ENCODE results near the gene HYKK.

DNA sequence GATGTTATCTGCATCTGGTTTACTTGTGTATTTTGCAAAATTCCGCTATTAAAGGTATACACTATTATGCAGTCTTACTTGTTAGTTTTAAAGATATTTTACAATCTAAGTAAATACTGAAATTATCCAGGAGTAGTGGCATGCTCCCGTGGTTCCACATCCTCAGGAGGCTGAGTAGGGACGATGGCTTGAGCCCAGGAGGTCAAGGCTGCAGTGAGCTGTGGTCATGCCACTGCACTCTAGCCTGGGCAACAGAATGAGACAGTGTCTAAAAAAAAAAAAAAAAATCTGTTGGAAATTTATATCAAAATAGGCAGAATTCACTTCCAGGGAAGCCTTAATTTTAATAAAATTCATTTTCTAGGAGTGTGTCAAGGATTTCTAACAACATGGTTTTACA lies 27.7 kb upstream of the HYKK start:
- TF ChIP-seq MAFF (IDR thresholded peaks at IDR 0.05; ENCODE audit: low read depth, low read length) (no peak), ATF5 (CRISPR knock-in tag; IDR thresholded peaks at IDR 0.05; ENCODE audit: low read depth) (no peak), ZNF292 (CRISPR knock-in tag; IDR thresholded peaks at IDR 0.05; ENCODE audit: borderline replicate concordance, low read depth) (no peak), KAT8 (CRISPR knock-in tag; IDR thresholded peaks at IDR 0.05) (no peak), EZH2 (conservative IDR thresholded peaks at IDR 0.05; ENCODE audit: low read depth, low read length) (no peak), ZBTB33 (CRISPR knock-in tag; IDR thresholded peaks at IDR 0.05) (no peak), CTCF (CRISPR knock-in tag; IDR thresholded peaks at IDR 0.05) (no peak), NBN (conservative IDR thresholded peaks at IDR 0.05) (no peak), POLR2AphosphoS5 (IDR thresholded peaks at IDR 0.05; ENCODE audit: low read depth, low read length) (no peak), ZNF639 (CRISPR knock-in tag; conservative IDR thresholded peaks at IDR 0.05) (no peak), MXD4 (CRISPR knock-in tag; IDR thresholded peaks at IDR 0.05) (no peak), MAZ (IDR thresholded peaks at IDR 0.05; ENCODE audit: borderline replicate concordance, low read depth, low read length) (no peak), MAZ (CRISPR knock-in tag; IDR thresholded peaks at IDR 0.05; ENCODE audit: low read depth) (no peak), MED8 (CRISPR knock-in tag; IDR thresholded peaks at IDR 0.05; ENCODE audit: insufficient replicate concordance) (no peak)

All from HepG2 (cell line).